Activated naive CD4-positive, alpha-beta T cell treated with anti-CD3 and anti-CD28 coated beads, Interleukin-2, amount 10 ng/mL, durations not matched to agents 7 days and 5 days (primary cell): ENCODE data around the gene ZSCAN1.
"Not testable (repeated sequence)": the region's sequence is repeated elsewhere in the genome, so short reads cannot be mapped to it uniquely, and the experiment has no call there.

Experiments used
- CTCF ChIA-PET: fragments of 350-600 bp; sonication (Branson Sonifier 250); formaldehyde crosslinking; loops from one replicate; lab custom pipeline; 2021; ENCODE audit warnings: antibody characterized with exemption; lab: Charles Lee
- DNase-seq: peaks from one replicate; pipeline ENCODE4 v3.0.0-alpha.2; 2020
- H3K27ac Mint-ChIP-seq: one replicate; pipeline ENCODE4 v1.8.0; 2021; ENCODE audit warnings: mild to moderate bottlenecking, moderate library complexity, mixed read lengths
- H3K27me3 Mint-ChIP-seq: one replicate; pipeline ENCODE4 v1.8.0; 2021; ENCODE audit warnings: mild to moderate bottlenecking, mixed read lengths
- H3K36me3 Mint-ChIP-seq: one replicate; pipeline ENCODE4 v1.8.0; 2021; ENCODE audit warnings: mixed read lengths
- H3K4me1 Mint-ChIP-seq: one replicate; pipeline ENCODE4 v1.8.0; 2021; ENCODE audit warnings: mixed read lengths
- H3K4me3 Mint-ChIP-seq: one replicate; pipeline ENCODE4 v1.8.0; 2021; ENCODE audit warnings: mild to moderate bottlenecking, moderate library complexity, mixed read lengths
- H3K9me3 Mint-ChIP-seq: one replicate; pipeline ENCODE4 v1.8.0; 2021; ENCODE audit warnings: mixed read lengths

ZSCAN1 gene

GRCh38 chr19:58033741-58034476 is at the start of gene ZSCAN1:
TSS of gene ZSCAN1 (plus strand) at chr19:58034025. CDS start at chr19:58037837, 3,812 bp downstream.
- Mint-ChIP-seq H3K4me1 (no peaks in the 10 kb centered on the region), H3K27me3 (peaks cover 11% of the 10 kb centered on the region), H3K4me3 (no peak within 1 kb of the TSS), H3K9me3 (peaks cover 37% of the 10 kb centered on the region), H3K36me3 (peaks cover 6% of the 10 kb centered on the region), H3K27ac (peak within 1 kb of the TSS; percentile 12)
- DNase-seq, result peak; percentile 39
- CTCF ChIA-PET, result no interaction called here

- Mint-ChIP-seq H3K4me1 (no peaks in the 10 kb centered on the region), H3K4me3 (no peak overlapping the region), H3K27ac (no peak overlapping the region), H3K27me3 (no peaks in the 10 kb centered on the region), H3K36me3 (peaks cover 60% of the 10 kb centered on the region), H3K9me3 (peaks cover 71% of the 10 kb centered on the region)
- CTCF ChIA-PET, result no interaction called here
- DNase-seq, result no peak
Measured at GRCh38 chr19:57992841-57993240, 41.0 kb upstream of the ZSCAN1 start.

GRCh38 chr19:58000677-58001076 is 33.1 kb upstream of the ZSCAN1 start:
- Mint-ChIP-seq H3K27me3 (no peaks in the 10 kb centered on the region), H3K4me3 (no peak overlapping the region), H3K27ac (no peak overlapping the region), H3K9me3 (peaks cover 67% of the 10 kb centered on the region), H3K4me1 (peaks cover 30% of the 10 kb centered on the region), H3K36me3 (peaks cover 87% of the 10 kb centered on the region)
- CTCF ChIA-PET, result no interaction called here
- no peak for DNase-seq

GRCh38 chr19:58001895-58002369 is 31.9 kb upstream of the ZSCAN1 start:
- Mint-ChIP-seq H3K36me3 (peaks cover 89% of the 10 kb centered on the region), H3K27ac (peak overlapping the region; percentile 88), H3K4me1 (peaks cover 30% of the 10 kb centered on the region), H3K4me3 (peak overlapping the region; percentile 80), H3K27me3 (no peaks in the 10 kb centered on the region), H3K9me3 (peaks cover 65% of the 10 kb centered on the region)
- peak; percentile 46 for DNase-seq
- CTCF ChIA-PET, result no interaction called here

GRCh38 chr19:58002384-58003173 is 31.2 kb upstream of the ZSCAN1 start, which contains the start of gene ZNF606:
TSS of gene ZNF606 (minus strand) at chr19:58002820. CDS start at chr19:58001319, 1,501 bp downstream.
- H3K4me1 Mint-ChIP-seq, result peaks cover 30% of the 10 kb centered on the region
- peak; percentile 89 for DNase-seq
- H3K27me3 Mint-ChIP-seq, result no peaks in the 10 kb centered on the region
- peaks cover 89% of the 10 kb centered on the region for H3K36me3 Mint-ChIP-seq
- peak within 1 kb of the TSS; percentile 80 for H3K4me3 Mint-ChIP-seq
- peaks cover 66% of the 10 kb centered on the region for H3K9me3 Mint-ChIP-seq
- H3K27ac Mint-ChIP-seq, result peak within 1 kb of the TSS; percentile 88
- CTCF ChIA-PET, result interaction anchor here (0.9 kb wide), 1 partner anchor 156 kb away, joined by 3 read pairs; no protein-coding TSS in a partner anchor

GRCh38 chr19:58003174-58003828 is 30.5 kb upstream of the ZSCAN1 start:
- Mint-ChIP-seq H3K36me3 (peaks cover 84% of the 10 kb centered on the region), H3K4me1 (peaks cover 30% of the 10 kb centered on the region), H3K4me3 (peak overlapping the region; percentile 80), H3K9me3 (peaks cover 67% of the 10 kb centered on the region), H3K27ac (peak overlapping the region; percentile 87), H3K27me3 (no peaks in the 10 kb centered on the region)
- CTCF ChIA-PET, result interaction anchor here (0.9 kb wide), 1 partner anchor 155 kb away, joined by 3 read pairs; no protein-coding TSS in a partner anchor
- no peak for DNase-seq

GRCh38 chr19:58007285-58007684 is 26.5 kb upstream of the ZSCAN1 start:
- no peak overlapping the region for H3K27ac Mint-ChIP-seq
- DNase-seq, result no peak
- CTCF ChIA-PET, result no interaction called here
- peaks cover 62% of the 10 kb centered on the region for H3K9me3 Mint-ChIP-seq
- H3K4me1 Mint-ChIP-seq, result peaks cover 30% of the 10 kb centered on the region
- H3K36me3 Mint-ChIP-seq, result peaks cover 57% of the 10 kb centered on the region
- peaks cover 6% of the 10 kb centered on the region for H3K27me3 Mint-ChIP-seq
- no peak overlapping the region for H3K4me3 Mint-ChIP-seq

GRCh38 chr19:58008877-58009276 is 24.9 kb upstream of the ZSCAN1 start:
- CTCF ChIA-PET, DNase-seq, H3K27me3 Mint-ChIP-seq, H3K27ac Mint-ChIP-seq: not testable (repeated sequence)
- peaks cover 46% of the 10 kb centered on the region for H3K36me3 Mint-ChIP-seq
- peaks cover 67% of the 10 kb centered on the region for H3K9me3 Mint-ChIP-seq
- H3K4me1 Mint-ChIP-seq, result peaks cover 20% of the 10 kb centered on the region
- H3K4me3 Mint-ChIP-seq, result peak overlapping the region; percentile 74

- Mint-ChIP-seq H3K27ac (no peak overlapping the region), H3K27me3 (peaks cover 6% of the 10 kb centered on the region), H3K36me3 (peaks cover 42% of the 10 kb centered on the region), H3K4me3 (peak overlapping the region; percentile 74), H3K9me3 (peaks cover 63% of the 10 kb centered on the region), H3K4me1 (peaks cover 16% of the 10 kb centered on the region)
- CTCF ChIA-PET, result no interaction called here
- DNase-seq, result no peak
Measured at GRCh38 chr19:58009301-58009665, 24.5 kb upstream of the ZSCAN1 start.

- peaks cover 6% of the 10 kb centered on the region for H3K27me3 Mint-ChIP-seq
- peak; percentile 82 for DNase-seq
Measured at GRCh38 chr19:58009666-58010301, 24.0 kb upstream of the ZSCAN1 start.

GRCh38 chr19:58010507-58010906 is 23.3 kb upstream of the ZSCAN1 start:
- Mint-ChIP-seq H3K27me3 (peaks cover 6% of the 10 kb centered on the region), H3K9me3 (peaks cover 58% of the 10 kb centered on the region), H3K27ac (no peak overlapping the region), H3K36me3 (peaks cover 30% of the 10 kb centered on the region), H3K4me3 (peak overlapping the region; percentile 74), H3K4me1 (peaks cover 12% of the 10 kb centered on the region)
- CTCF ChIA-PET, result no interaction called here
- no peak for DNase-seq

More at GRCh38 chr19:58009666-58010301, 24.0 kb upstream of the ZSCAN1 start:
- Mint-ChIP-seq H3K36me3 (peaks cover 37% of the 10 kb centered on the region), H3K27ac (peak overlapping the region; percentile 81), H3K4me1 (peaks cover 12% of the 10 kb centered on the region), H3K9me3 (peaks cover 60% of the 10 kb centered on the region), H3K4me3 (peak overlapping the region; percentile 74)
- CTCF ChIA-PET, result no interaction called here

- H3K9me3 Mint-ChIP-seq, result peaks cover 44% of the 10 kb centered on the region
- CTCF ChIA-PET, result no interaction called here
- H3K4me3 Mint-ChIP-seq, result no peak overlapping the region
- peaks cover 6% of the 10 kb centered on the region for H3K27me3 Mint-ChIP-seq
- no peak for DNase-seq
- peaks cover 9% of the 10 kb centered on the region for H3K4me1 Mint-ChIP-seq
- no peak overlapping the region for H3K27ac Mint-ChIP-seq
- H3K36me3 Mint-ChIP-seq, result peaks cover 8% of the 10 kb centered on the region
Measured at GRCh38 chr19:58014141-58014540, 19.7 kb upstream of the ZSCAN1 start.

- Mint-ChIP-seq H3K4me1 (no peaks in the 10 kb centered on the region), H3K9me3 (peaks cover 45% of the 10 kb centered on the region), H3K4me3 (no peak overlapping the region), H3K27ac (no peak overlapping the region), H3K36me3 (peaks cover 1% of the 10 kb centered on the region), H3K27me3 (no peaks in the 10 kb centered on the region)
- DNase-seq, result no peak
- CTCF ChIA-PET, result no interaction called here
Measured at GRCh38 chr19:58020129-58020528, 13.7 kb upstream of the ZSCAN1 start.
